ENCODE measurements around the gene ANO9.
"Not testable (repeated sequence)": the region's sequence is repeated elsewhere in the genome, so short reads cannot be mapped to it uniquely, and the experiment has no call there.

The ANO9 gene

GRCh38 chr11:469684-470560 lies 28.1 kb upstream of the ANO9 start:
- no peak for DNase-seq

- DNase-seq = not testable (repeated sequence)
These were observed 27.3 kb upstream of the ANO9 start for GRCh38 chr11:469026-469683.

GRCh38 chr11:468493-468892 lies 26.7 kb upstream of the ANO9 start:
- no peak for DNase-seq

GRCh38 chr11:468036-468435 lies 26.2 kb upstream of the ANO9 start:
- DNase-seq = no peak

GRCh38 chr11:465896-466530 lies 24.2 kb upstream of the ANO9 start:
- DNase-seq = no peak

GRCh38 chr11:464316-464715 lies 22.5 kb upstream of the ANO9 start:
- DNase-seq = no peak

GRCh38 chr11:462107-462890 lies 20.5 kb upstream of the ANO9 start:
- DNase-seq = no peak

- DNase-seq = no peak
These were observed 19.8 kb upstream of the ANO9 start for GRCh38 chr11:461626-462025.

- no peak for DNase-seq
These were observed 18.8 kb upstream of the ANO9 start for GRCh38 chr11:460331-461199.

- no peak for DNase-seq
These were observed 17.9 kb upstream of the ANO9 start for GRCh38 chr11:459511-460220.

- peak; percentile 48 for DNase-seq
These were observed 15.4 kb upstream of the ANO9 start for GRCh38 chr11:457111-457760.

GRCh38 chr11:456533-456932 lies 14.7 kb upstream of the ANO9 start:
- peak; percentile 55 for DNase-seq

GRCh38 chr11:455566-456147 lies 13.8 kb upstream of the ANO9 start:
- no peak for DNase-seq

- DNase-seq = no peak
These were observed 13.2 kb upstream of the ANO9 start for GRCh38 chr11:454801-455565.

- DNase-seq = no peak
These were observed 12.2 kb upstream of the ANO9 start for GRCh38 chr11:454043-454442.

GRCh38 chr11:453564-453963 lies 11.8 kb upstream of the ANO9 start:
- no peak for DNase-seq

GRCh38 chr11:452916-453527 lies 11.2 kb upstream of the ANO9 start:
- no peak for DNase-seq

GRCh38 chr11:452203-452744 lies 10.5 kb upstream of the ANO9 start:
- DNase-seq = no peak

GRCh38 chr11:451738-452137 lies 9.9 kb upstream of the ANO9 start:
- no peak for DNase-seq
